Trophoblast cell (in vitro differentiated cells and primary cell): ENCODE data around the gene NECAB3.

Experiments
- DNase-seq, 2 donors: peaks; one replicate each; pipeline ENCODE4 v3.0.0-alpha.2; 2016
- H2AFZ ChIP-seq: 2 replicates; pipeline ENCODE4 v1.6.1; 2013; ENCODE audit warnings: low read length, moderate library complexity, mild to moderate bottlenecking; ENCODE audit not compliant: insufficient read depth, poor library complexity
- H2AK5ac ChIP-seq: 2 replicates; pipeline ENCODE4 v1.6.1; 2013; ENCODE audit warnings: mild to moderate bottlenecking, low read length
- H2BK120ac ChIP-seq: 2 replicates; pipeline ENCODE4 v1.6.1; 2013; ENCODE audit warnings: low read length, mild to moderate bottlenecking, moderate library complexity; ENCODE audit not compliant: insufficient read depth, poor library complexity
- H2BK12ac ChIP-seq: 2 replicates; pipeline ENCODE4 v1.6.1; 2013; ENCODE audit warnings: mild to moderate bottlenecking, low read length, moderate library complexity
- H2BK5ac ChIP-seq: 2 replicates; pipeline ENCODE4 v1.6.1; 2013; ENCODE audit warnings: low read length, low read depth, moderate library complexity, mild to moderate bottlenecking; ENCODE audit not compliant: poor library complexity
- H3K14ac ChIP-seq: 2 replicates; pipeline ENCODE4 v1.6.1; 2013; ENCODE audit warnings: mild to moderate bottlenecking, low read length
- H3K18ac ChIP-seq: 2 replicates; pipeline ENCODE4 v1.6.1; 2013; ENCODE audit warnings: mild to moderate bottlenecking, low read length
- H3K23ac ChIP-seq: 2 replicates; pipeline ENCODE4 v1.6.1; 2013; ENCODE audit warnings: low read length
- H3K27ac ChIP-seq: 2 replicates; pipeline ENCODE4 v1.5.1; 2013; ENCODE audit warnings: low read depth, mild to moderate bottlenecking, inconsistent platforms, low read length, moderate library complexity
- H3K27me3 ChIP-seq: 2 replicates; pipeline ENCODE4 v1.6.1; 2013; ENCODE audit warnings: inconsistent platforms, mild to moderate bottlenecking, low read length, moderate library complexity; ENCODE audit not compliant: insufficient read depth
- H3K36me3 ChIP-seq, 2 experiments: 1 replicate in 1 of 2; 2 replicates in 1 of 2; pipeline ENCODE4 v1.6.1; 2013; ENCODE audit warnings: low read length in 2 of 2, mild to moderate bottlenecking in 2 of 2, moderate library complexity in 1 of 2; ENCODE audit not compliant: insufficient read depth in 2 of 2, control insufficient read depth in 1 of 2
- H3K4ac ChIP-seq: 2 replicates; pipeline ENCODE4 v1.6.1; 2013; ENCODE audit warnings: low read depth, mild to moderate bottlenecking, low read length, moderate library complexity
- H3K4me1 ChIP-seq, 2 experiments: 1 replicate in 1 of 2; 2 replicates in 1 of 2; pipeline ENCODE4 v1.6.1; 2013; ENCODE audit warnings: low read length in 2 of 2, mild to moderate bottlenecking in 2 of 2, moderate library complexity in 1 of 2; ENCODE audit not compliant: insufficient read depth in 2 of 2, control insufficient read depth in 1 of 2
- H3K4me2 ChIP-seq: 2 replicates; pipeline ENCODE4 v1.6.1; 2013; ENCODE audit warnings: inconsistent platforms, mild to moderate bottlenecking, low read length, moderate library complexity
- H3K4me3 ChIP-seq: 2 replicates; pipeline ENCODE4 v1.5.1; 2013; ENCODE audit warnings: mild to moderate bottlenecking, low read depth, low read length, inconsistent platforms
- H3K79me1 ChIP-seq: one replicate; pipeline ENCODE4 v1.6.1; 2013; ENCODE audit warnings: low read length
- H3K79me2 ChIP-seq: 2 replicates; pipeline ENCODE4 v1.6.1; 2013; ENCODE audit warnings: low read length, mild to moderate bottlenecking; ENCODE audit not compliant: control insufficient read depth, insufficient read depth, poor library complexity
- H3K9ac ChIP-seq: 2 replicates; pipeline ENCODE4 v1.6.1; 2013; ENCODE audit warnings: mild to moderate bottlenecking, low read length
- H3K9me3 ChIP-seq: 2 replicates; pipeline ENCODE4 v1.6.1; 2013; ENCODE audit warnings: low read depth, mild to moderate bottlenecking, control low read depth, inconsistent platforms, low read length; ENCODE audit not compliant: insufficient read depth
- H4K12ac ChIP-seq: 2 replicates; pipeline ENCODE4 v1.6.1; 2013; ENCODE audit warnings: low read depth, mild to moderate bottlenecking, low read length, moderate library complexity
- H4K8ac ChIP-seq: 2 replicates; pipeline ENCODE4 v1.6.1; 2013; ENCODE audit warnings: low read depth, mild to moderate bottlenecking, low read length, moderate library complexity
- H4K91ac ChIP-seq: one replicate; pipeline ENCODE4 v1.6.1; 2013; ENCODE audit warnings: low read depth, mild to moderate bottlenecking, low read length, moderate library complexity
- WGBS: extraction: QIAGEN DNeasy Blood & Tissue Kit; methylation state at CpG from one replicate; pipeline ENCODE4 v1.1.7; 2013; ENCODE audit warnings: missing lambda C conversion rate; ENCODE audit not compliant: insufficient read length, insufficient coverage; ENCODE audit errors: extremely low coverage; 5-methylcytosine and 5-hydroxymethylcytosine counted together

The NECAB3 gene

GRCh38 chr20:33689493-33689892, 15.3 kb upstream of the NECAB3 start:
- Histone ChIP-seq H2BK12ac (no peak overlapping the region), H3K4me3 (no peak overlapping the region)

GRCh38 chr20:33688938-33689424, 14.8 kb upstream of the NECAB3 start:
- Histone ChIP-seq H3K79me1 (no peaks in the 10 kb centered on the region), H3K27ac (no peak overlapping the region), H3K79me2 (peaks cover 2% of the 10 kb centered on the region), H4K91ac (no peak overlapping the region), H3K9me3 (no peaks in the 10 kb centered on the region), H2AK5ac (no peak overlapping the region), H3K4me1 (peaks cover 8 to 14% of the 10 kb centered on the region in 2 experiments), H3K4ac (no peak overlapping the region), H3K4me3 (no peak overlapping the region), H3K36me3 (no peaks in the 10 kb centered on the region), H3K23ac (no peak overlapping the region), H2BK12ac (no peak overlapping the region), H2BK120ac (no peak overlapping the region), H3K18ac (no peak overlapping the region), H3K27me3 (no peaks in the 10 kb centered on the region), H2BK5ac (no peak overlapping the region), H2AFZ (no peak overlapping the region), H3K4me2 (no peak overlapping the region), H3K14ac (no peak overlapping the region), H4K12ac (no peak overlapping the region), H3K9ac (no peak overlapping the region), H4K8ac (no peak overlapping the region)
- no peak for DNase-seq
- no CpG with 5 or more reads among the region's 3 CpGs for WGBS

More at GRCh38 chr20:33689493-33689892, 15.3 kb upstream of the NECAB3 start:
- Histone ChIP-seq H3K14ac (no peak overlapping the region), H2AK5ac (no peak overlapping the region), H3K4me2 (no peak overlapping the region), H2BK5ac (no peak overlapping the region), H3K18ac (no peak overlapping the region), H4K12ac (no peak overlapping the region), H3K27ac (no peak overlapping the region), H3K9me3 (no peaks in the 10 kb centered on the region), H3K23ac (no peak overlapping the region), H3K9ac (no peak overlapping the region), H3K36me3 (no peaks in the 10 kb centered on the region), H2AFZ (no peak overlapping the region), H3K4me1 (peaks cover 8 to 14% of the 10 kb centered on the region in 2 experiments), H3K4ac (no peak overlapping the region), H3K27me3 (no peaks in the 10 kb centered on the region), H2BK120ac (no peak overlapping the region), H4K91ac (no peak overlapping the region), H4K8ac (no peak overlapping the region), H3K79me1 (no peaks in the 10 kb centered on the region), H3K79me2 (peaks cover 2% of the 10 kb centered on the region)
- WGBS = no CpG with 5 or more reads among the region's 1 CpG
- no peak for DNase-seq

- Histone ChIP-seq H2BK5ac (no peak overlapping the region), H2BK120ac (no peak overlapping the region), H3K79me1 (no peaks in the 10 kb centered on the region), H3K79me2 (peaks cover 2% of the 10 kb centered on the region), H3K9ac (no peak overlapping the region), H3K27ac (no peak overlapping the region), H3K18ac (no peak overlapping the region), H2AFZ (no peak overlapping the region), H3K27me3 (no peaks in the 10 kb centered on the region), H3K14ac (no peak overlapping the region), H3K4me1 (peaks cover 8 to 14% of the 10 kb centered on the region in 2 experiments), H3K4ac (no peak overlapping the region), H4K12ac (no peak overlapping the region), H3K36me3 (no peaks in the 10 kb centered on the region), H4K91ac (no peak overlapping the region), H2BK12ac (no peak overlapping the region), H3K23ac (no peak overlapping the region), H4K8ac (no peak overlapping the region), H3K9me3 (no peaks in the 10 kb centered on the region), H3K4me3 (no peak overlapping the region), H3K4me2 (no peak overlapping the region), H2AK5ac (no peak overlapping the region)
- WGBS = no CpG with 5 or more reads among the region's 3 CpGs
- no peak for DNase-seq
These were observed 14.0 kb upstream of the NECAB3 start for GRCh38 chr20:33687993-33688937.

DNA sequence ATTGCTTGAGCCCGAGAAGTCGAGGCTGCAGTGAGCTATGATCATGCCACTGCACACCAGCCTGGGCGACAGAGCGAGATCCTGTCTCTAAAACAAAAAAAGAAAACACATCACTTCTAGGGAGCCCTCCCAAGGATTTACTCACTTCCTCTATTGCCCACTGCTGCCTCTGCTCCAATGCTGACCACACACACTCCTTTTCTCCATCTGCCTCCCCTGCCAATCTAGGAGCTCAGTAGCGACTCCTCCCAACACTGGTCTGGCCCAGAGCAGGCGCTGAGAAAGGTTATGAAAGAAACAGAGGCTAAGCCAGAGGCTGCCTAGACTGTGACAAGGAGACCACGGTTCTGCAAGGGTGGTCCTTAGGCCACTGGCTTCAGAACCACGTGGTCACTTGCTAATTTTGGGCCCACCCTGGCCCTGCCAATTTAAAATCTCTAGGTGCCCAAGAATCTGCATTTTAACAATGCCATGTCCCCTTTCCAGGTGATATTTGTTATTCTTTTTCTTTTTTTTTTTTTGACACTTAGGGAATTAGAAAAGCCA, 13.2 kb upstream of the NECAB3 start:
- no peak overlapping the region for H3K27ac ChIP-seq
- no peak overlapping the region for H3K18ac ChIP-seq
- H3K14ac ChIP-seq = no peak overlapping the region
- no peaks in the 10 kb centered on the region for H3K36me3 ChIP-seq
- H3K4me3 ChIP-seq = no peak overlapping the region
- H3K4me1 ChIP-seq = peaks cover 8 to 14% of the 10 kb centered on the region in 2 experiments
- no peak overlapping the region for H2BK120ac ChIP-seq
- no peak overlapping the region for H3K4ac ChIP-seq
- H3K79me2 ChIP-seq = peaks cover 2% of the 10 kb centered on the region
- DNase-seq = no peak
- no peak overlapping the region for H2BK5ac ChIP-seq
- H4K12ac ChIP-seq = no peak overlapping the region
- no peak overlapping the region for H2AK5ac ChIP-seq
- H3K4me2 ChIP-seq = no peak overlapping the region
- H2AFZ ChIP-seq = no peak overlapping the region
- H3K79me1 ChIP-seq = no peaks in the 10 kb centered on the region
- no CpG with 5 or more reads among the region's 8 CpGs for WGBS
- no peaks in the 10 kb centered on the region for H3K27me3 ChIP-seq
- H2BK12ac ChIP-seq = no peak overlapping the region
- no peak overlapping the region for H4K8ac ChIP-seq
- no peak overlapping the region for H4K91ac ChIP-seq
- H3K23ac ChIP-seq = no peak overlapping the region
- H3K9ac ChIP-seq = no peak overlapping the region
- H3K9me3 ChIP-seq = no peaks in the 10 kb centered on the region
